Stomach (tissue), 4 donors: ENCODE measurements around the gene NXT1.

Experiments
- POLR2AphosphoS5 ChIP-seq, 3 donors: sonication (generic); formaldehyde crosslinking; IDR thresholded peaks; one replicate each; pipeline ENCODE4 v1.6.1; 2016; ENCODE audit warnings: antibody characterized with exemption in 3 of 3
- TF ChIP-seq, protein P1 (sequence below), 7 experiments: fragments of 450-650 bp in 4 of 7; fragments of 200-600 bp in 3 of 7; sonication (generic) in 3 of 7; IDR thresholded peaks; one replicate each; pipeline ENCODE4 v1.5.1; 2016 to 2019; ENCODE audit warnings: antibody characterized with exemption in 7 of 7, control low read depth in 2 of 7, mild to moderate bottlenecking in 1 of 7

DNA sequence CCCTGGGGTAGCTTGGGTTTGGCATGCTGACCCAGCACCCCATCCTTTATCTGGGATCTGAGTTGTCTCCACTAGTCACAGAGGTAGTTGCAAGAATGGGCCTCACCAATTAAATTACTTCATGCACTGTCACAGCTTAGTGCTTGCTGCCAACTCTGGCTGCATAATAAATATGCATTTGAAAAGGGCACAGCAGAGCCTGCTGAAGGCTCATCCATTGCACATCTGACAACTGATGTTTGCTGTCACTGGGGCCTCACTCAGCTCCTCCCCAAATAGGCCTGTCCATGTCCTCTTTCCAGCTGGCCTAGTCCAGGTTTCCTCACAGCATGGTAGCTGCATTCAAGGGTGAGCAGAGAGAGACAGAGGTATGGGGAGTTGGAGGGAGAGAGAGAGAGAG is 13.3 kb upstream of the NXT1 start:
- TF ChIP-seq, protein P1, sequence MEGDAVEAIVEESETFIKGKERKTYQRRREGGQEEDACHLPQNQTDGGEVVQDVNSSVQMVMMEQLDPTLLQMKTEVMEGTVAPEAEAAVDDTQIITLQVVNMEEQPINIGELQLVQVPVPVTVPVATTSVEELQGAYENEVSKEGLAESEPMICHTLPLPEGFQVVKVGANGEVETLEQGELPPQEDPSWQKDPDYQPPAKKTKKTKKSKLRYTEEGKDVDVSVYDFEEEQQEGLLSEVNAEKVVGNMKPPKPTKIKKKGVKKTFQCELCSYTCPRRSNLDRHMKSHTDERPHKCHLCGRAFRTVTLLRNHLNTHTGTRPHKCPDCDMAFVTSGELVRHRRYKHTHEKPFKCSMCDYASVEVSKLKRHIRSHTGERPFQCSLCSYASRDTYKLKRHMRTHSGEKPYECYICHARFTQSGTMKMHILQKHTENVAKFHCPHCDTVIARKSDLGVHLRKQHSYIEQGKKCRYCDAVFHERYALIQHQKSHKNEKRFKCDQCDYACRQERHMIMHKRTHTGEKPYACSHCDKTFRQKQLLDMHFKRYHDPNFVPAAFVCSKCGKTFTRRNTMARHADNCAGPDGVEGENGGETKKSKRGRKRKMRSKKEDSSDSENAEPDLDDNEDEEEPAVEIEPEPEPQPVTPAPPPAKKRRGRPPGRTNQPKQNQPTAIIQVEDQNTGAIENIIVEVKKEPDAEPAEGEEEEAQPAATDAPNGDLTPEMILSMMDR (IDR thresholded peaks at IDR 0.05), result no peak
- no peak for TF ChIP-seq POLR2AphosphoS5 (IDR thresholded peaks at IDR 0.05)
